GM12891 (cell line): Measurements from ENCODE around the gene SALL4.

Experiments
- PAX5 ChIP-seq: IDR thresholded peaks from 2 replicates; pipeline ENCODE4 v1.6.1; 2011; ENCODE audit warnings: low read length, moderate library complexity, mild to moderate bottlenecking; ENCODE audit not compliant: insufficient read depth, severe bottlenecking
- POLR2A ChIP-seq: IDR thresholded peaks from 2 replicates; pipeline ENCODE4 v1.6.1; 2011; ENCODE audit warnings: low read depth, low read length, control low read depth
- POLR2AphosphoS5 ChIP-seq: IDR thresholded peaks from 2 replicates; pipeline ENCODE4 v1.6.1; 2011; ENCODE audit warnings: low read depth, low read length, control low read depth
- POU2F2 ChIP-seq: IDR thresholded peaks from 2 replicates; pipeline ENCODE4 v1.6.1; 2011; ENCODE audit warnings: low read depth, mild to moderate bottlenecking, control low read depth, low read length, moderate library complexity
- SPI1 ChIP-seq: IDR thresholded peaks from 2 replicates; pipeline ENCODE4 v1.6.1; 2011; ENCODE audit warnings: low read depth, low read length, control low read depth
- TAF1 ChIP-seq: IDR thresholded peaks from 2 replicates; pipeline ENCODE4 v1.6.1; 2011; ENCODE audit warnings: low read depth, low read length, control low read depth

GRCh38 chr20:51760905-51761546 lies 41.3 kb downstream of the SALL4 start:
- TF ChIP-seq PAX5, result no peak
- no peak for TF ChIP-seq POLR2A
- TF ChIP-seq POLR2AphosphoS5, result no peak
- no peak for TF ChIP-seq POU2F2
- TF ChIP-seq TAF1, result no peak
- TF ChIP-seq SPI1, result no peak
